MCF 10A (cell line): ENCODE measurements around the gene DCST1. TPM values are rescaled to one million over a fixed set of nuclear protein-coding genes. Genes with fewer than 3 reads are reported as not detected.
A peak's percentile ranks its signal among the peaks of the same experiment; 100 is the strongest.

Source experiments
- BruUV-seq: library from RNA; stranded (reverse); fragments of 400-500 nt; replicated peaks from 2 replicates; lab custom pipeline; 2021; lab: Mats Ljungman, UMichigan
- CTCF ChIA-PET: fragments of 300-600 bp; sonication (Branson Sonifier 250); formaldehyde crosslinking; extraction: SDS; loops from one replicate; lab custom pipeline; 2021; ENCODE audit warnings: antibody characterized with exemption, inconsistent platforms; lab: Yijun Ruan, JAX
- POLR2A ChIA-PET: fragments of 300-600, 350-650 bp; sonication (Branson Sonifier 250); formaldehyde crosslinking; extraction: SDS; loops from one replicate; lab custom pipeline; 2020; ENCODE audit warnings: antibody characterized with exemption, inconsistent platforms; lab: Yijun Ruan, JAX
- DNase-seq: peaks from one replicate; pipeline ENCODE4 v3.0.0-alpha.2; 2018; ENCODE audit not compliant: unreplicated experiment
- H3K27ac Mint-ChIP-seq: one replicate; pipeline ENCODE4 v1.8.0; 2022; ENCODE audit warnings: mild to moderate bottlenecking, low read depth, mixed read lengths; ENCODE audit not compliant: unreplicated experiment
- H3K27me3 Mint-ChIP-seq: one replicate; pipeline ENCODE4 v1.8.0; 2022; ENCODE audit warnings: mixed read lengths; ENCODE audit not compliant: insufficient read depth, unreplicated experiment
- H3K36me3 Mint-ChIP-seq: one replicate; pipeline ENCODE4 v1.8.0; 2022; ENCODE audit warnings: mild to moderate bottlenecking, moderate library complexity, mixed read lengths; ENCODE audit not compliant: insufficient read depth, unreplicated experiment
- H3K4me1 Mint-ChIP-seq: one replicate; pipeline ENCODE4 v1.8.0; 2022; ENCODE audit warnings: mixed read lengths; ENCODE audit not compliant: insufficient read depth, unreplicated experiment
- H3K4me3 Mint-ChIP-seq: one replicate; pipeline ENCODE4 v1.8.0; 2022; ENCODE audit warnings: mild to moderate bottlenecking, moderate library complexity, mixed read lengths; ENCODE audit not compliant: unreplicated experiment
- H3K9me3 Mint-ChIP-seq: one replicate; pipeline ENCODE4 v1.8.0; 2022; ENCODE audit warnings: mixed read lengths; ENCODE audit not compliant: unreplicated experiment
- CTCF ChIP-seq: fragments of 200-600 bp; IDR thresholded peaks from one replicate; pipeline ENCODE4 v1.8.0; 2022; ENCODE audit warnings: antibody characterized with exemption, mild to moderate bottlenecking; ENCODE audit not compliant: unreplicated experiment
- intact Hi-C: fragments of 100-400 bp; cut with micrococcal nuclease; formaldehyde crosslinking; loops from 2 replicates; pipeline ENCODE4 v1.14.1; 2022
- total RNA-seq: library from RNA; stranded (reverse); gene quantifications from 2 replicates; pipeline ENCODE4 v1.2.3, GENCODE V29; 2022

The DCST1 gene
- total RNA-seq, 1 experiment from 2014 or later: 0.21 TPM

- no peak for TF ChIP-seq CTCF
- Mint-ChIP-seq H3K27me3 (no peaks in the 10 kb centered on the region), H3K27ac (peak overlapping the region; percentile 84), H3K9me3 (no peaks in the 10 kb centered on the region), H3K36me3 (peaks cover 76% of the 10 kb centered on the region), H3K4me1 (peaks cover 76% of the 10 kb centered on the region), H3K4me3 (peak overlapping the region; percentile 34)
- BruUV-seq: no TSS peak
- CTCF ChIA-PET: interaction anchor here (0.6 to 14.4 kb wide), 21 partner anchors 8 to 686 kb away, joined by 3 to 390 read pairs (median 5); partner anchors contain the start of genes ADAM15, EFNA3, FLAD1 and LENEP
- POLR2A ChIA-PET: interaction anchor here (0.5 to 14.0 kb wide), 14 partner anchors 15 to 1508 kb away, joined by 3 to 312 read pairs (median 20); partner anchors contain the start of genes ADAM15, CKS1B, DCST1 and DCST2
- no peak for DNase-seq
- intact Hi-C loops: no loop called here
These were observed 14.0 kb upstream of the DCST1 start for GRCh38 chr1:155019377-155020245.

DNA sequence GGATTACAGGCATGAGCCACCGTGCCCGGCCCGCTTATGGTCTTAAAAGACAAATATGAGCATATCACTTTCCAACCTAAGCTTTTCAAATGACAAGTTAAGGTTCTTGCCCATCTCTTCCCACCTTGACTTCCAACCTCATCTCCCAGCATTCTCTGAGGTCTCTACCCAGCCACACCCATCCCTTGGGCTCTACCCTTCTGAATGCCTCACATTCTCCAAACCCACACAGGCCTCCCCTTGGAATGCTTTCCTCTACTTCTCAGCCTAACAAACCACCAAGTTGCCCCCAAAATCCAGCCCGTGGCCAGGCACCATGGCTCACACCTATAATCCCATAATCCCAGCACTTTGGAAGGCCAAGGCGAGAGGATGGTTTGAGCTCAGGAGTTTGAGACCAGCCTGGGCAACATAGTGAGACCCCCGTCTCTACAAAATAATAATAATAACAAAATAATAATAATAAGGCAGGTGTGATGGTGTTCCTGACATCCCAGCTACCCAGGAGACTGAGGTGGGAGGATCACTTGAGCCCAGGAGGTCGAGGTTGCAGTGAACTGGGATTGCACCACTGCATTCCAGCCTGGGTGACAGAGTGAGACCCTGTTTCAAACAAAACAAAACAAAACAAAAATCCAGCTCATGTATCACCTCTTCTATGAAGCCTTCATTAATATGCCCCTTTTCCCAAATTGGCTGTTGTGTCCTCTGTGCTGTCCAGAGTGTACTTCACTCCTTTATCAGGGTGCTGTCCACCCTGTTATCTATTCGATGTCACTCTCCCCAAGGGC, 11.3 kb upstream of the DCST1 start:
- no peaks in the 10 kb centered on the region for H3K27me3 Mint-ChIP-seq
- peak overlapping the region; percentile 3 for H3K4me3 Mint-ChIP-seq
- TF ChIP-seq CTCF: no peak
- H3K9me3 Mint-ChIP-seq: no peaks in the 10 kb centered on the region
- peaks cover 49% of the 10 kb centered on the region for H3K36me3 Mint-ChIP-seq
- ChIA-PET POLR2A (interaction anchor here (0.6 to 14.0 kb wide), 20 partner anchors 7 to 102 kb away, joined by 3 to 312 read pairs (median 8); partner anchors contain the start of genes ADAM15, CKS1B, DCST1 and DCST2), CTCF (interaction anchor here (0.7 to 14.4 kb wide), 12 partner anchors 10 to 465 kb away, joined by 3 to 390 read pairs (median 4); partner anchors contain the start of genes ADAM15 and SHC1)
- intact Hi-C loops: no loop called here
- peak overlapping the region; percentile 52 for H3K27ac Mint-ChIP-seq
- no TSS peak for BruUV-seq
- peak; percentile 31 for DNase-seq
- peaks cover 67% of the 10 kb centered on the region for H3K4me1 Mint-ChIP-seq

- peaks cover 43% of the 10 kb centered on the region for H3K36me3 Mint-ChIP-seq
- H3K27ac Mint-ChIP-seq: peak overlapping the region; percentile 52
- intact Hi-C loops: no loop called here
- no TSS peak for BruUV-seq
- H3K27me3 Mint-ChIP-seq: no peaks in the 10 kb centered on the region
- peak overlapping the region; percentile 3 for H3K4me3 Mint-ChIP-seq
- no peaks in the 10 kb centered on the region for H3K9me3 Mint-ChIP-seq
- POLR2A ChIA-PET: interaction anchor here (0.7 to 14.0 kb wide), 17 partner anchors 8 to 685 kb away, joined by 3 to 312 read pairs (median 15); partner anchors contain the start of genes ADAM15, CKS1B, DCST1 and DCST2
- CTCF ChIA-PET: interaction anchor here (0.7 to 14.4 kb wide), 12 partner anchors 10 to 466 kb away, joined by 3 to 390 read pairs (median 4); partner anchors contain the start of genes ADAM15 and SHC1
- peaks cover 63% of the 10 kb centered on the region for H3K4me1 Mint-ChIP-seq
- DNase-seq: peak; percentile 85
- no peak for TF ChIP-seq CTCF
These were observed 10.7 kb upstream of the DCST1 start for GRCh38 chr1:155022927-155023236.
